Upper lobe of left lung (tissue), 4 donors: Measurements from ENCODE around the gene MARK2.

Experiments
- POLR2AphosphoS5 ChIP-seq, 2 donors: sonication (generic); formaldehyde crosslinking; IDR thresholded peaks; one replicate each; pipeline ENCODE4 v1.5.1; 2017; ENCODE audit warnings: antibody characterized with exemption in 2 of 2
- TF ChIP-seq, protein P1 (sequence below), 6 experiments: fragments of 450-650 bp in 4 of 6; fragments of 200-600 bp in 2 of 6; sonication (generic) in 2 of 6; IDR thresholded peaks; one replicate each; pipeline ENCODE4 v1.5.1; 2016 to 2019; ENCODE audit warnings: antibody characterized with exemption in 6 of 6

DNA sequence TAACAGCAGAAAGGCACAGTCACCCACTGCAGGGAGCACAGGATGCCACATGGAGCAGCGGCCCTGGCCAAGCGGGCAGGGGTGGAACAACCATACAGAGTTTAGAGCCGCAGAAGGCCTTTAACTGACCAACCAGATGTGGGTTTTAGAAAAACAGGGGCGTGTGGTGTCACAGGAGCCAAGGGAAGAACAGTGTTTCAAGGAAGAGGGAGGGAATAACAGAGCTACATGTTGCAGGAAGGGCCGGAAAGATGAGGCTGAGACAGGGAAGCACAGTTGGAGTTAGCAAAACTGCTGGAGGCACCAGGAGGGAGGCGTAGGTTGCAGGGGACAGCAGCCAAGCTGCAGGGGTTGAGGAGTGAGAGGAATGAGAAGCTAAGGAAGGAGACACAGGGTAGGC is 92.1 kb downstream of the MARK2 start:
- TF ChIP-seq POLR2AphosphoS5 (IDR thresholded peaks at IDR 0.05) = no peak
- TF ChIP-seq, protein P1, sequence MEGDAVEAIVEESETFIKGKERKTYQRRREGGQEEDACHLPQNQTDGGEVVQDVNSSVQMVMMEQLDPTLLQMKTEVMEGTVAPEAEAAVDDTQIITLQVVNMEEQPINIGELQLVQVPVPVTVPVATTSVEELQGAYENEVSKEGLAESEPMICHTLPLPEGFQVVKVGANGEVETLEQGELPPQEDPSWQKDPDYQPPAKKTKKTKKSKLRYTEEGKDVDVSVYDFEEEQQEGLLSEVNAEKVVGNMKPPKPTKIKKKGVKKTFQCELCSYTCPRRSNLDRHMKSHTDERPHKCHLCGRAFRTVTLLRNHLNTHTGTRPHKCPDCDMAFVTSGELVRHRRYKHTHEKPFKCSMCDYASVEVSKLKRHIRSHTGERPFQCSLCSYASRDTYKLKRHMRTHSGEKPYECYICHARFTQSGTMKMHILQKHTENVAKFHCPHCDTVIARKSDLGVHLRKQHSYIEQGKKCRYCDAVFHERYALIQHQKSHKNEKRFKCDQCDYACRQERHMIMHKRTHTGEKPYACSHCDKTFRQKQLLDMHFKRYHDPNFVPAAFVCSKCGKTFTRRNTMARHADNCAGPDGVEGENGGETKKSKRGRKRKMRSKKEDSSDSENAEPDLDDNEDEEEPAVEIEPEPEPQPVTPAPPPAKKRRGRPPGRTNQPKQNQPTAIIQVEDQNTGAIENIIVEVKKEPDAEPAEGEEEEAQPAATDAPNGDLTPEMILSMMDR (IDR thresholded peaks at IDR 0.05) = no peak
